ENCODE data around the gene PKHD1. TPM values are rescaled to one million over a fixed set of nuclear protein-coding genes. Genes with fewer than 3 reads are reported as not detected.

The PKHD1 gene
- total and polyA plus RNA-seq, 2 of the 13 experiments (the other 11 are each of a cell fraction or from before 2014, with no cell fraction given): 0.01 to 0.13 TPM

GRCh38 chr6:51625566-51625965 is 461.8 kb downstream of the PKHD1 start (continued):
- TF ChIP-seq ZHX1 (CRISPR knock-in tag; IDR thresholded peaks at IDR 0.05; ENCODE audit: low read depth) (no peak), ZNF446 (CRISPR knock-in tag; IDR thresholded peaks at IDR 0.05) (no peak), FOXM1 (CRISPR knock-in tag; IDR thresholded peaks at IDR 0.05) (no peak)

DNA sequence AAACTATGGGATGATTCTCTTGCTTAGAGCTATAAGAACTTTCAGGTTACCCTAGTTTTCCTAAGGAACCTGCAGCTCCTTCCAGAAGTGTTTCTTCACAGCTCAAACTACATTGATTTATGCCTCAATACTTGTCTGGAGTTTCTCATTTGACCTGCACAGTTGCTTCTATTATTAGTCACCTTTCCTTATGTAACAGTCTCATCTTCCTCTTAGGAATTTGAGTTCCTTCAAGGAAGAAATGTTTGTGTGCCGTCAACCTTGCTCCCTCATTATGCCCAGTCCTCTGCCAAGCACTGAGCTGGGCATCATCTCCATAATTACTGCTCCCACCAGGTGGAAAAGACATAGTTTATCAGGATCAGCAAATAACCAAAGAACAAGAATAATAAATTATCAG is 466.4 kb downstream of the PKHD1 start:
- Histone ChIP-seq H3K36me3 (replicated peaks in 1 of 2; ENCODE audit: control insufficient read depth in 1 of 2, insufficient read depth in 2 of 2, low read length in 2 of 2) (no peaks in the 10 kb centered on the region), H3K4me1 (ENCODE audit: insufficient read depth, low read length) (peaks cover 8% of the 10 kb centered on the region), H3K9me3 (ENCODE audit: low read length) (no peaks in the 10 kb centered on the region), H3K4me2 (ENCODE audit: low read depth, low read length) (no peak overlapping the region), H3K79me2 (ENCODE audit: insufficient read depth, low read length) (no peaks in the 10 kb centered on the region), H3K27ac (ENCODE audit: extremely low read length, insufficient read depth, low read length) (no peak overlapping the region), H3K4me3 (replicated peaks in 1 of 3; ENCODE audit: insufficient read depth in 1 of 3, low read depth in 2 of 3, low read length in 3 of 3) (no peak overlapping the region), H2AFZ (ENCODE audit: low read length) (no peak overlapping the region), H4K20me1 (ENCODE audit: insufficient read depth, low read length) (no peaks in the 10 kb centered on the region), H3K27me3 (ENCODE audit: control insufficient read depth in 1 of 2, insufficient read depth in 2 of 2, low read length in 2 of 2) (no peaks in the 10 kb centered on the region), H3K9ac (ENCODE audit: insufficient read depth, low read depth, low read length) (no peak overlapping the region)
- TF ChIP-seq MAFG (CRISPR knock-in tag; IDR thresholded peaks at IDR 0.05) (no peak), THAP9 (CRISPR knock-in tag; IDR thresholded peaks at IDR 0.05; ENCODE audit: borderline replicate concordance) (no peak)
- no TSS peak for BruUV-seq (replicated peaks)
- in situ Hi-C loops (cut with HindIII; ENCODE audit: extremely low pct_ligation_motif_present, low pct_unique_long_range_greater_than_20kb) (no loop called here), intact Hi-C loops (cut with micrococcal nuclease; ENCODE audit: unreplicated experiment) (no loop called here)
- CTCF ChIA-PET (ENCODE audit: low intra/inter-chr PET ratio, low total read pairs): no interaction called here
- ATAC-seq (no peak), DNase-seq (ENCODE audit: low spot score) (no peak), FAIRE-seq (no peak)
- POLR2A ChIA-PET: no interaction called here
- WGBS (ENCODE audit: low lambda C conversion rate): 0% methylated on average over 1 of the region's 1 CpG

Data from HepG2 (cell line).